NB4 (cell line): Measurements from ENCODE around the gene COPE.

Experiments
- POLR2A ChIP-seq: IDR thresholded peaks from 2 replicates; pipeline ENCODE4 v1.6.1; 2011; ENCODE audit warnings: mild to moderate bottlenecking; ENCODE audit not compliant: insufficient read length; ENCODE audit errors: extremely low read depth
- TF ChIP-seq, protein P1 (sequence below): IDR thresholded peaks from one replicate; pipeline ENCODE4 v1.5.1; 2012; ENCODE audit warnings: low read depth, low read length

- TF ChIP-seq, protein P1, sequence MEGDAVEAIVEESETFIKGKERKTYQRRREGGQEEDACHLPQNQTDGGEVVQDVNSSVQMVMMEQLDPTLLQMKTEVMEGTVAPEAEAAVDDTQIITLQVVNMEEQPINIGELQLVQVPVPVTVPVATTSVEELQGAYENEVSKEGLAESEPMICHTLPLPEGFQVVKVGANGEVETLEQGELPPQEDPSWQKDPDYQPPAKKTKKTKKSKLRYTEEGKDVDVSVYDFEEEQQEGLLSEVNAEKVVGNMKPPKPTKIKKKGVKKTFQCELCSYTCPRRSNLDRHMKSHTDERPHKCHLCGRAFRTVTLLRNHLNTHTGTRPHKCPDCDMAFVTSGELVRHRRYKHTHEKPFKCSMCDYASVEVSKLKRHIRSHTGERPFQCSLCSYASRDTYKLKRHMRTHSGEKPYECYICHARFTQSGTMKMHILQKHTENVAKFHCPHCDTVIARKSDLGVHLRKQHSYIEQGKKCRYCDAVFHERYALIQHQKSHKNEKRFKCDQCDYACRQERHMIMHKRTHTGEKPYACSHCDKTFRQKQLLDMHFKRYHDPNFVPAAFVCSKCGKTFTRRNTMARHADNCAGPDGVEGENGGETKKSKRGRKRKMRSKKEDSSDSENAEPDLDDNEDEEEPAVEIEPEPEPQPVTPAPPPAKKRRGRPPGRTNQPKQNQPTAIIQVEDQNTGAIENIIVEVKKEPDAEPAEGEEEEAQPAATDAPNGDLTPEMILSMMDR, result no peak
- TF ChIP-seq POLR2A, result no peak
These were observed 34.9 kb upstream of the COPE start for GRCh38 chr19:18954094-18954493.
